Progenitor cell of endocrine pancreas (in vitro differentiated cells): Measurements from ENCODE around the gene CCDC120. TPM values are rescaled to one million over a fixed set of nuclear protein-coding genes. Genes with fewer than 3 reads are reported as not detected.
A peak's percentile ranks its signal among the peaks of the same experiment; 100 is the strongest.

Source experiments
- DNase-seq: peaks from one replicate; pipeline ENCODE4 v3.0.0; 2021; ENCODE audit warnings: low spot score; ENCODE audit not compliant: unreplicated experiment
- H3K27ac Mint-ChIP-seq: 2 replicates; pipeline ENCODE4 v1.8.0; 2021; ENCODE audit warnings: mild to moderate bottlenecking, moderate library complexity, mixed read lengths
- H3K27me3 Mint-ChIP-seq: 2 replicates; pipeline ENCODE4 v1.8.0; 2021; ENCODE audit warnings: mixed read lengths
- H3K36me3 Mint-ChIP-seq: 2 replicates; pipeline ENCODE4 v1.8.0; 2022; ENCODE audit warnings: mixed read lengths; ENCODE audit not compliant: insufficient read depth
- H3K4me1 Mint-ChIP-seq: 2 replicates; pipeline ENCODE4 v1.8.0; 2021; ENCODE audit warnings: low read depth, mixed read lengths
- H3K4me3 Mint-ChIP-seq: 2 replicates; pipeline ENCODE4 v1.8.0; 2021; ENCODE audit warnings: low read depth, mild to moderate bottlenecking, moderate library complexity, mixed read lengths
- H3K9me3 Mint-ChIP-seq: 2 replicates; pipeline ENCODE4 v1.8.0; 2021; ENCODE audit warnings: low read depth, mixed read lengths
- CTCF ChIP-seq: fragments of 200-600 bp; sonication (generic); IDR thresholded peaks from one replicate; pipeline ENCODE4 v1.5.0; 2021; ENCODE audit warnings: antibody characterized with exemption, mild to moderate bottlenecking; ENCODE audit not compliant: unreplicated experiment
- long read RNA-seq: library from polyadenylated mRNA; unstranded; transcript quantifications from one replicate; pipeline ENCODE4 v2.0.0, GENCODE V29; 2020
- total RNA-seq: library from RNA; stranded (reverse); gene quantifications from 2 replicates; pipeline ENCODE4 v1.2.1, GENCODE V29; 2021

CCDC120 gene
- total RNA-seq, result 27.1 and 27.9 TPM in 2 replicates
- long read RNA-seq, partial matches to known transcripts, result 0 of 1 reads
- long read RNA-seq, other reads (novel, unspliced or antisense), result 0 of 1 reads

GRCh38 chrX:49058794-49059193, at the start of gene CCDC120:
TSS of gene CCDC120 (plus strand) at chrX:49058999. CDS start at chrX:49062042, 3,043 bp downstream.
- TF ChIP-seq CTCF, result no peak
- H3K9me3 Mint-ChIP-seq, result peaks cover 16% of the 10 kb centered on the region
- no peak for DNase-seq
- no peaks in the 10 kb centered on the region for H3K27me3 Mint-ChIP-seq
- H3K4me1 Mint-ChIP-seq, result peaks cover 15% of the 10 kb centered on the region
- peaks cover 8% of the 10 kb centered on the region for H3K36me3 Mint-ChIP-seq
- H3K27ac Mint-ChIP-seq, result peak within 1 kb of the TSS; percentile 89
- peak within 1 kb of the TSS; percentile 81 for H3K4me3 Mint-ChIP-seq

GRCh38 chrX:49019050-49019449, 39.7 kb upstream of the CCDC120 start:
- H3K27me3 Mint-ChIP-seq, result no peaks in the 10 kb centered on the region
- no peak overlapping the region for H3K27ac Mint-ChIP-seq
- H3K9me3 Mint-ChIP-seq, result no peaks in the 10 kb centered on the region
- no peak for DNase-seq
- H3K4me1 Mint-ChIP-seq, result no peaks in the 10 kb centered on the region
- no peak overlapping the region for H3K4me3 Mint-ChIP-seq
- no peaks in the 10 kb centered on the region for H3K36me3 Mint-ChIP-seq
- no peak for TF ChIP-seq CTCF

GRCh38 chrX:49019599-49020249, 39.1 kb upstream of the CCDC120 start:
- no peak for TF ChIP-seq CTCF

GRCh38 chrX:49029876-49030275, 28.9 kb upstream of the CCDC120 start:
- Mint-ChIP-seq H3K9me3 (peaks cover 4% of the 10 kb centered on the region), H3K36me3 (peaks cover 20% of the 10 kb centered on the region), H3K27me3 (no peaks in the 10 kb centered on the region), H3K4me1 (peaks cover 2% of the 10 kb centered on the region), H3K4me3 (no peak overlapping the region), H3K27ac (no peak overlapping the region)
- DNase-seq, result no peak
- no peak for TF ChIP-seq CTCF

More at GRCh38 chrX:49019599-49020249, 39.1 kb upstream of the CCDC120 start:
- H3K9me3 Mint-ChIP-seq, result no peaks in the 10 kb centered on the region
- H3K27ac Mint-ChIP-seq, result no peak overlapping the region
- H3K36me3 Mint-ChIP-seq, result peaks cover 4% of the 10 kb centered on the region
- no peaks in the 10 kb centered on the region for H3K27me3 Mint-ChIP-seq
- no peaks in the 10 kb centered on the region for H3K4me1 Mint-ChIP-seq
- no peak overlapping the region for H3K4me3 Mint-ChIP-seq
- DNase-seq, result no peak

GRCh38 chrX:49030283-49030682, 28.5 kb upstream of the CCDC120 start:
- Mint-ChIP-seq H3K4me1 (peaks cover 2% of the 10 kb centered on the region), H3K4me3 (no peak overlapping the region), H3K27ac (no peak overlapping the region), H3K27me3 (no peaks in the 10 kb centered on the region), H3K36me3 (peaks cover 20% of the 10 kb centered on the region), H3K9me3 (peaks cover 4% of the 10 kb centered on the region)
- TF ChIP-seq CTCF, result no peak
- DNase-seq, result no peak
